Sigmoid colon (tissue), 7 donors: ENCODE results near the gene DGKD. TPM values are rescaled to one million over a fixed set of nuclear protein-coding genes. Genes with fewer than 3 reads are reported as not detected.
A peak's percentile ranks its signal among the peaks of the same experiment; 100 is the strongest.

Source experiments
- DNase-seq: peaks from one replicate; pipeline ENCODE4 v3.0.0-alpha.2; 2019
- H3K27ac ChIP-seq, 4 donors: fragments of 200-600 bp; sonication (generic); one replicate each; pipeline ENCODE4 v1.5.1; 2016 to 2019; ENCODE audit warnings: mild to moderate bottlenecking in 1 of 4
- H3K27me3 ChIP-seq, 3 donors: fragments of 200-600 bp; sonication (generic); one replicate each; pipeline ENCODE4 v1.5.1; 2019; ENCODE audit warnings: mild to moderate bottlenecking in 1 of 3
- H3K36me3 ChIP-seq, 4 donors: fragments of 200-600 bp; sonication (generic); one replicate each; pipeline ENCODE4 v1.5.1; 2016 to 2019
- H3K4me1 ChIP-seq, 4 donors: fragments of 200-600 bp; sonication (generic); one replicate each; pipeline ENCODE4 v1.5.1; 2017 to 2019
- H3K4me3 ChIP-seq, 4 donors: fragments of 200-600 bp; sonication (generic); one replicate each; pipeline ENCODE4 v1.5.1; 2017 to 2019; ENCODE audit warnings: mild to moderate bottlenecking in 2 of 4, moderate library complexity in 1 of 4
- H3K9me3 ChIP-seq, 4 donors: fragments of 200-600 bp in 3 of 4; sonication (generic) in 3 of 4; one replicate each; pipeline versions ENCODE4 v1.5.1 to v1.6.1; 2013 to 2019
- EP300 ChIP-seq, 4 donors: sonication (generic); formaldehyde crosslinking; IDR thresholded peaks; one replicate each; pipeline ENCODE4 v1.6.1; 2017; ENCODE audit warnings: antibody characterized with exemption in 4 of 4
- POLR2A ChIP-seq, 2 donors: fragments of 450-650 bp; IDR thresholded peaks; one replicate each; pipeline ENCODE4 v1.6.1; 2016; ENCODE audit warnings: antibody characterized with exemption in 2 of 2, mild to moderate bottlenecking in 2 of 2, moderate library complexity in 2 of 2
- POLR2AphosphoS5 ChIP-seq, 4 donors: sonication (generic); formaldehyde crosslinking; IDR thresholded peaks; one replicate each; pipeline ENCODE4 v1.6.1; 2017; ENCODE audit warnings: antibody characterized with exemption in 4 of 4
- WGBS, 2 donors: extraction: QIAGEN DNeasy Blood & Tissue Kit; methylation state at CpG; one replicate each; pipeline ENCODE4 v1.1.7; 2013; 5-methylcytosine and 5-hydroxymethylcytosine counted together
- intact Hi-C: fragments of 100-400 bp; cut with DNase I; formaldehyde crosslinking; loops from one replicate; pipeline ENCODE4 v1.15.1; 2023
- polyA plus RNA-seq, 3 donors: library from polyadenylated mRNA; stranded (reverse); fragments of 200-250 nt; gene quantifications; one replicate each; pipeline ENCODE4 v1.2.3, GENCODE V29; 2013
- total RNA-seq, 4 donors: library from RNA; depleted of rRNA; stranded (reverse); fragments of >200 nt; gene quantifications; one replicate each; pipeline ENCODE4 v1.1.0, GENCODE V29; 2016
- TF ChIP-seq, protein P1 (sequence below), 4 experiments: fragments of 450-650 bp in 3 of 4; fragments of 200-600 bp in 1 of 4; IDR thresholded peaks; one replicate each; pipeline ENCODE4 v1.5.1; 2016 to 2019; ENCODE audit warnings: antibody characterized with exemption in 4 of 4, mild to moderate bottlenecking in 3 of 4, moderate library complexity in 2 of 4
- donor health status: healthy with polysubstance abuse.
- donor health status: Bipolar disorder and iron deficiency.
- donor health status: healthy.

Gene DGKD
- total and polyA plus RNA-seq, 7 donors: 10.7 to 67.0 (median 19.7) TPM

DNA sequence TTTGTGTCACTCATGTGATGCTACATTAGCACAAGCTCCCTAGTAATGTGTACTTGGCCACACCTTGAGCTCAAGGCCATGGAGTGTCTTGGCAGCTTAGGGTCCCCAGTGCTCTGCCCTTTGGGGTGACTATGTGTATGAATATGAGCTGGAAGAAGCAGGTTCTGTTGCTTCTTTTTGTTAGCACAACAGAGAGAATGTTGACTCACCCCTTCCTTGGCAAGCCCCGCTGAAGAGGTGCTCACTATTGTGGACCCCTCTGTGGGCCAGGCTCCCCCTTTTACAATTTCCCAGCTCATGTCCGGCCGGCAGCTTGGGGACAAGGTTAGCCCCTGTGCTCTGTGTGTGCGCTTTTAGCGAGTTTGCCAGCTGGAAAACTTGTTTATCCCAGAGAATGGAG lies 48.1 kb downstream of the DGKD start:
- WGBS, 2 donors: 31 to 88% methylated on average over 5 of the region's 5 CpGs
- Histone ChIP-seq H3K9me3 (no peaks in the 10 kb centered on the region), H3K4me1 (peaks cover 0 to 1% (median 0%) of the 10 kb centered on the region in 4 donors), H3K4me3 (no peak overlapping the region), H3K27me3 (no peaks in the 10 kb centered on the region), H3K27ac (no peak overlapping the region), H3K36me3 (peaks cover 0 to 26% (median 0%) of the 10 kb centered on the region in 4 donors)
- intact Hi-C loops: no loop called here
- no peak for TF ChIP-seq EP300 (IDR thresholded peaks at IDR 0.05)
- no peak for TF ChIP-seq POLR2A (IDR thresholded peaks at IDR 0.05)
- TF ChIP-seq, protein P1, sequence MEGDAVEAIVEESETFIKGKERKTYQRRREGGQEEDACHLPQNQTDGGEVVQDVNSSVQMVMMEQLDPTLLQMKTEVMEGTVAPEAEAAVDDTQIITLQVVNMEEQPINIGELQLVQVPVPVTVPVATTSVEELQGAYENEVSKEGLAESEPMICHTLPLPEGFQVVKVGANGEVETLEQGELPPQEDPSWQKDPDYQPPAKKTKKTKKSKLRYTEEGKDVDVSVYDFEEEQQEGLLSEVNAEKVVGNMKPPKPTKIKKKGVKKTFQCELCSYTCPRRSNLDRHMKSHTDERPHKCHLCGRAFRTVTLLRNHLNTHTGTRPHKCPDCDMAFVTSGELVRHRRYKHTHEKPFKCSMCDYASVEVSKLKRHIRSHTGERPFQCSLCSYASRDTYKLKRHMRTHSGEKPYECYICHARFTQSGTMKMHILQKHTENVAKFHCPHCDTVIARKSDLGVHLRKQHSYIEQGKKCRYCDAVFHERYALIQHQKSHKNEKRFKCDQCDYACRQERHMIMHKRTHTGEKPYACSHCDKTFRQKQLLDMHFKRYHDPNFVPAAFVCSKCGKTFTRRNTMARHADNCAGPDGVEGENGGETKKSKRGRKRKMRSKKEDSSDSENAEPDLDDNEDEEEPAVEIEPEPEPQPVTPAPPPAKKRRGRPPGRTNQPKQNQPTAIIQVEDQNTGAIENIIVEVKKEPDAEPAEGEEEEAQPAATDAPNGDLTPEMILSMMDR (IDR thresholded peaks at IDR 0.05): no peak
- TF ChIP-seq POLR2AphosphoS5 (IDR thresholded peaks at IDR 0.05): no peak
- DNase-seq: no peak

DNA sequence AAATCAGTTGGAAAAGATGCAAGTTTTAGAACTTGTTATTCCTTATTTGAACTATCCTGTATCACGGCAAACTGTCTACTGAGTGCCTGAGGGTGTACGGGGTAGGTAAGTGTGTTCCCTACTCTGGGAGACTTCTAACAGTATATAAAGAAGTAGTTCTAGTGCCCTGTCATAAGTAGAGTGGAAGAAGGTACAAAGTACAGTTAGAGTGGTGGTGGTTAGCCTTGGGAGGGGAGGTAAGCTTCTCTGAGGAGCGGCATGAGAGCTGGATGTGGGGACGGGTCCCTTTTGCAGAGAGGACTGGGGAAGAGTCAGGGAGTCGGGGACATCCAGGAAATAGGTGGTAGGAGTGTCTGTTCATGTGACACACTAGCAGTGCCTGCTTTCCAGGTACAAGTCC lies 48.5 kb downstream of the DGKD start:
- H3K4me1 ChIP-seq: peaks cover 0 to 6% (median 0%) of the 10 kb centered on the region in 4 donors
- no peaks in the 10 kb centered on the region for H3K9me3 ChIP-seq
- H3K27ac ChIP-seq: no peak overlapping the region
- H3K27me3 ChIP-seq: no peaks in the 10 kb centered on the region
- intact Hi-C loops: no loop called here
- H3K36me3 ChIP-seq: peaks cover 0 to 26% (median 0%) of the 10 kb centered on the region in 4 donors
- H3K4me3 ChIP-seq: no peak overlapping the region
- 12 to 75% methylated on average over 5 of the region's 5 CpGs for WGBS, 2 donors
- TF ChIP-seq POLR2AphosphoS5 (IDR thresholded peaks at IDR 0.05) (no peak), POLR2A (IDR thresholded peaks at IDR 0.05) (no peak), EP300 (IDR thresholded peaks at IDR 0.05) (no peak)
- TF ChIP-seq, protein P1 (IDR thresholded peaks at IDR 0.05): no peak
- no peak for DNase-seq

DNA sequence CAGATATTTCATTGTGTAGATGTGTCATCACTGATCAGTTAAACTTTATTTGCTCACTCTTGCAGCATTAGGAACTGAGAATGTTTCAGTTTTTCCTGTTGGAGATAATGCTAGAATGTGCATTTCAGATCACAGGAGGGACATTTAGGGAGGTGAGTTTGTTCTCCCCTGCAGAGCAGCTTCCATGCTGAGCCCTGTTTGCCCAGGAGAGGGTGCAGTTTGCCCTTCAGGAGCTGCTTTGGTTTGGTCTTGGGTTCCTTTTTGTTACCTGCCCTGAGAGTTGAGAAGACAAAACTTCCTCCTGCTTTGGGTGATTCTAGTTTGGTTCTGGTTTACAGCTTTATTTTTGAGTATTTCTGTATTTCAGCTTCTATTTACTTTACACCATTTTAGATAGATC lies 49.9 kb downstream of the DGKD start:
- no peak for TF ChIP-seq POLR2A (IDR thresholded peaks at IDR 0.05)
- TF ChIP-seq EP300 (IDR thresholded peaks at IDR 0.05): no peak
- TF ChIP-seq, protein P1 (IDR thresholded peaks at IDR 0.05): peak in 2 of 4 experiments; percentile 21 to 37
- intact Hi-C loops: no loop called here
- no peak for DNase-seq
- H3K27me3 ChIP-seq: no peaks in the 10 kb centered on the region
- no peak overlapping the region for H3K27ac ChIP-seq
- peaks cover 0 to 16% (median 0%) of the 10 kb centered on the region in 4 donors for H3K36me3 ChIP-seq
- no peaks in the 10 kb centered on the region for H3K9me3 ChIP-seq
- H3K4me1 ChIP-seq: peaks cover 0 to 18% (median 3%) of the 10 kb centered on the region in 4 donors
- no peak overlapping the region for H3K4me3 ChIP-seq

DNA sequence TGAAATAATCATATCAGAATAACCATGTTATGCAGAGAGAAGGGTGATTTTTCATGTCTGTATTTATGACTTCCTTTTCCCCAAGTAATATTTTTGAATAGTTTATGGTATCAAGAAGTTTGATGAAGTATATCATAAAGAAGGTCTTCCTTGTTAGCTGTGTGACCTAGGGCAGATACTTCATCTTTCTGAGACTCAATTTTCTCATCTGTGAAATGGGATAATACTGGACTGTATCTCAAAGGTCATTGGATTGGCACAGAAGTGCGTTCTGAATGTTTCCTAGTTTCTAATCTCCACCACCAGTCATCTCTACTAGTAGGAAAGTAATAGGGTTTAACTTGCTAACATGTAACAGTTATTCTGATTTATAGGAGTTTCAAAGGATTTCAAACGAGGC lies 52.6 kb downstream of the DGKD start:
- Histone ChIP-seq H3K27ac (peak overlapping the region in 1 of 4 donors; percentile 66), H3K4me1 (peaks cover 0 to 18% (median 3%) of the 10 kb centered on the region in 4 donors), H3K27me3 (no peaks in the 10 kb centered on the region), H3K4me3 (no peak overlapping the region), H3K36me3 (peaks cover 0 to 11% (median 0%) of the 10 kb centered on the region in 4 donors), H3K9me3 (peaks cover 0 to 10% (median 2%) of the 10 kb centered on the region in 4 donors)
- no peak for TF ChIP-seq POLR2A (IDR thresholded peaks at IDR 0.05)
- TF ChIP-seq, protein P1 (IDR thresholded peaks at IDR 0.05): no peak
- TF ChIP-seq POLR2AphosphoS5 (IDR thresholded peaks at IDR 0.05): no peak
- no peak for TF ChIP-seq EP300 (IDR thresholded peaks at IDR 0.05)
- intact Hi-C loops: no loop called here
- 78 to 90% methylated on average over 2 of the region's 2 CpGs for WGBS, 2 donors
- no peak for DNase-seq

DNA sequence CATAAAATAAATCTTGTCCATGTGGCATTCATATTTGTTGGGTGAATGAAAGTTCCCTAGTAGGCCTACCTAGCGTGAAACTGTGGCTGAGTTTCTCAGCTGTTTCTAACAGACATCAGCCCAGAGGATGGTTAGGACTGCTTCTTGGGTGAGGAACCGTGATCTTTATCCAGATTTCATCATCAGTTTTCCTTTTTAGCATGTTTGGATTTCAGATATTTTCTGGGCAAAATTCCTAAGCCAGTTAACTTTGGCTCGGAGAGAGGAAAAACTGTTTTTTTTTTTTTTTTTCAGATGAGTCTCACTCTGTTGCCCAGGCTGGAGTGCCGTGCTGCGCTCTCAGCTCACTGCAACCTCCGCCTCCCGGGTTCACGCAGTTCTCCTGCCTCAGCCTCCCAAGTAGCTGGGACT lies 53.5 kb downstream of the DGKD start:
- Histone ChIP-seq H3K36me3 (peaks cover 0 to 11% (median 0%) of the 10 kb centered on the region in 4 donors), H3K4me1 (peaks cover 0 to 18% (median 3%) of the 10 kb centered on the region in 4 donors), H3K27me3 (no peaks in the 10 kb centered on the region), H3K9me3 (peaks cover 0 to 10% (median 2%) of the 10 kb centered on the region in 4 donors), H3K4me3 (no peak overlapping the region), H3K27ac (peak overlapping the region; percentile 30 to 66 (median 52))
- WGBS, 2 donors: 82 to 91% methylated on average over 8 of the region's 8 CpGs
- no peak for DNase-seq
- intact Hi-C loops: no loop called here
- TF ChIP-seq POLR2AphosphoS5 (IDR thresholded peaks at IDR 0.05) (peak in 1 of 4 donors; percentile 10), POLR2A (IDR thresholded peaks at IDR 0.05) (no peak)
